HepG2 (cell line): ENCODE measurements around the gene TPST2. TPM values are rescaled to one million over a fixed set of nuclear protein-coding genes. Genes with fewer than 3 reads are reported as not detected.

Experiments used
- ATAC-seq: fragments of 200-7000 bp; cut with Tn5 transposase; 3 replicates; pipeline ENCODE4 v1.9.1; 2020; ENCODE audit warnings: mild to moderate bottlenecking, moderate library complexity
- BruUV-seq: library from RNA; stranded (reverse); fragments of 400-500 nt; replicated peaks from 2 replicates; lab custom pipeline; 2021; lab: Mats Ljungman, UMichigan
- CTCF ChIA-PET: fragments of 300-600 bp; formaldehyde crosslinking; extraction: SDS; loops from one replicate; lab custom pipeline; 2021; ENCODE audit warnings: low total read pairs, inconsistent platforms, low intra/inter-chr PET ratio; lab: Yijun Ruan, JAX
- POLR2A ChIA-PET: fragments of 350-600 bp; sonication (Branson Sonifier 250); formaldehyde crosslinking; loops from one replicate; lab custom pipeline; 2020; ENCODE audit warnings: antibody characterized with exemption, inconsistent platforms; lab: Yijun Ruan, JAX
- DNase-seq: peaks from one replicate; pipeline ENCODE4 v3.0.0-alpha.2; 2015; ENCODE audit warnings: low spot score
- FAIRE-seq: peaks from 3 replicates; lab custom pipeline; 2011; peaks lifted over from hg19 to GRCh38; lab: Jason Lieb, UNC
- H2AFZ ChIP-seq: one replicate; pipeline ENCODE4 v1.6.1; 2011; ENCODE audit warnings: low read length, inconsistent platforms
- H3K27ac ChIP-seq: fragments of 300-600 bp; 3 replicates; pipeline ENCODE4 v1.8.0; 2011; ENCODE audit warnings: mixed run types, mild to moderate bottlenecking, mixed read lengths, low read length, inconsistent platforms; ENCODE audit not compliant: insufficient read depth; ENCODE audit errors: extremely low read length
- H3K27me3 ChIP-seq, 2 experiments: fragments of 200-600 bp in 1 of 2; 2 replicates in 1 of 2; 3 replicates in 1 of 2; pipeline versions ENCODE4 v1.6.0 to v1.8.0; 2011; ENCODE audit warnings: low read length in 2 of 2, mild to moderate bottlenecking in 2 of 2, moderate library complexity in 2 of 2, inconsistent platforms in 1 of 2; ENCODE audit not compliant: insufficient read depth in 2 of 2, control insufficient read depth in 1 of 2
- H3K36me3 ChIP-seq, 2 experiments: fragments of 200-600 bp in 1 of 2; replicated peaks in 1 of 2; 2 replicates in 1 of 2; 3 replicates in 1 of 2; pipeline versions ENCODE4 v1.5.1 to v1.8.0; 2011; ENCODE audit warnings: low read length in 2 of 2, inconsistent platforms in 1 of 2; ENCODE audit not compliant: insufficient read depth in 2 of 2, control insufficient read depth in 1 of 2
- H3K4me1 ChIP-seq: 2 replicates; pipeline ENCODE4 v1.5.1; 2012; ENCODE audit warnings: low read length, inconsistent platforms; ENCODE audit not compliant: insufficient read depth
- H3K4me2 ChIP-seq: 2 replicates; pipeline ENCODE4 v1.6.0; 2011; ENCODE audit warnings: low read depth, low read length, inconsistent platforms
- H3K4me3 ChIP-seq, 3 experiments: fragments of 200-600 bp in 1 of 3; sonication (generic), shearing (Covaris generic) in 1 of 3; replicated peaks in 1 of 3; 2 replicates each; pipeline ENCODE4 v1.5.1; 2011 to 2016; ENCODE audit warnings: low read length in 3 of 3, inconsistent platforms in 2 of 3, low read depth in 2 of 3, mild to moderate bottlenecking in 2 of 3, control low read depth in 1 of 3, mixed read lengths in 1 of 3; ENCODE audit not compliant: insufficient read depth in 1 of 3
- H3K79me2 ChIP-seq: one replicate; pipeline ENCODE4 v1.6.1; 2011; ENCODE audit warnings: low read length, inconsistent platforms; ENCODE audit not compliant: insufficient read depth
- H3K9ac ChIP-seq: 2 replicates; pipeline ENCODE4 v1.6.0; 2011; ENCODE audit warnings: mild to moderate bottlenecking, low read depth, low read length, inconsistent platforms; ENCODE audit not compliant: insufficient read depth
- H3K9me3 ChIP-seq: 2 replicates; pipeline ENCODE4 v1.5.1; 2012; ENCODE audit warnings: mild to moderate bottlenecking, low read length
- H4K20me1 ChIP-seq: 2 replicates; pipeline ENCODE4 v1.6.0; 2011; ENCODE audit warnings: inconsistent platforms, mild to moderate bottlenecking, low read length, moderate library complexity; ENCODE audit not compliant: insufficient read depth
- CEBPB ChIP-seq: IDR thresholded peaks from 2 replicates; pipeline ENCODE4 v1.6.1; 2011; ENCODE audit warnings: low read depth, low read length, improper control_type of control experiment, borderline replicate concordance
- CREB1 ChIP-seq, 2 experiments: fragments of 450-650 bp in 1 of 2; IDR thresholded peaks; 2 replicates each; pipeline ENCODE4 v1.6.1; 2016 to 2017; ENCODE audit warnings: control low read depth in 1 of 2, mild to moderate bottlenecking in 1 of 2, missing compliant biosample characterization in 1 of 2, missing genetic modification characterization in 1 of 2
- HNRNPLL ChIP-seq: fragments of 200-400 bp; formaldehyde crosslinking; IDR thresholded peaks from 2 replicates; pipeline ENCODE4 v1.6.1; 2017; ENCODE audit warnings: mild to moderate bottlenecking, low read depth, low read length; ENCODE audit not compliant: poor library complexity, severe bottlenecking
- ISX ChIP-seq: sonication (generic); formaldehyde crosslinking; conservative IDR thresholded peaks from 2 replicates; pipeline ENCODE4 v1.5.0; 2020; ENCODE audit warnings: missing genetic modification reagents
- NFE2L2 ChIP-seq: fragments of 150-350 bp; IDR thresholded peaks from 2 replicates; pipeline ENCODE4 v1.6.1; 2014; ENCODE audit warnings: low read length
- RXRB ChIP-seq: IDR thresholded peaks from 2 replicates; pipeline ENCODE4 v1.6.1; 2016; ENCODE audit warnings: borderline replicate concordance, missing genetic modification reagents, missing compliant biosample characterization
- SUZ12 ChIP-seq: fragments of 150-350 bp; IDR thresholded peaks from 2 replicates; pipeline ENCODE4 v1.6.1; 2014; ENCODE audit warnings: low read depth, low read length
- TEAD2 ChIP-seq: sonication (generic); formaldehyde crosslinking; IDR thresholded peaks from 2 replicates; pipeline ENCODE4 v1.9.0; 2021; ENCODE audit warnings: missing genetic modification reagents
- THAP11 ChIP-seq: IDR thresholded peaks from 2 replicates; pipeline ENCODE4 v1.6.1; 2016; ENCODE audit warnings: missing biosample characterization, missing genetic modification reagents
- ZMYM4 ChIP-seq: sonication (generic); formaldehyde crosslinking; IDR thresholded peaks from 2 replicates; pipeline ENCODE4 v1.8.1; 2023; ENCODE audit warnings: mild to moderate bottlenecking, missing genetic modification reagents
- ZNF451 ChIP-seq: sonication (generic); formaldehyde crosslinking; IDR thresholded peaks from 2 replicates; pipeline ENCODE4 v1.5.0; 2020; ENCODE audit warnings: mild to moderate bottlenecking, missing genetic modification reagents
- ZNF558 ChIP-seq: sonication (generic); formaldehyde crosslinking; IDR thresholded peaks from 2 replicates; pipeline ENCODE4 v1.9.0; 2022; ENCODE audit warnings: mild to moderate bottlenecking, missing genetic modification reagents, borderline replicate concordance
- WGBS: methylation state at CpG from one replicate; pipeline ENCODE4 v1.1.6; 2017; ENCODE audit warnings: low lambda C conversion rate; 5-methylcytosine and 5-hydroxymethylcytosine counted together
- in situ Hi-C: cut with HindIII; loops from 2 replicates; pipeline ENCODE4 v1.10.0; 2017; ENCODE audit warnings: low pct_unique_long_range_greater_than_20kb; ENCODE audit not compliant: extremely low pct_ligation_motif_present
- intact Hi-C: fragments of 100-400 bp; cut with micrococcal nuclease; formaldehyde crosslinking; loops from one replicate; pipeline ENCODE4 v1.10.0; 2022; ENCODE audit not compliant: unreplicated experiment
- polyA plus RNA-seq, 8 experiments: library from polyadenylated mRNA; depleted of rRNA in 3 of 8; stranded (reverse) in 7 of 8; unstranded in 1 of 8; fragments of >200 nt; fragmentation: Illumina TruSeq in 4 of 8; extraction: Trizol in 4 of 8; gene quantifications; 2 replicates each; pipeline versions ENCODE4 v1.2.1 to v1.2.3, GENCODE V29; 2011 to 2016; ENCODE audit warnings: low read depth in 4 of 8, missing spikeins in 1 of 8, mixed read lengths in 1 of 8; ENCODE audit not compliant: insufficient read depth in 1 of 8
- total RNA-seq, 5 experiments: library from RNA; depleted of rRNA; stranded (reverse); fragments of >200 nt; fragmentation: Illumina TruSeq; extraction: Trizol; gene quantifications; 2 replicates each; pipeline ENCODE4 v1.2.3, GENCODE V29; 2016; ENCODE audit warnings: low read depth in 1 of 5
- TF ChIP-seq, protein P1 (sequence below): sonication (generic); formaldehyde crosslinking; IDR thresholded peaks from 2 replicates; pipeline ENCODE4 v1.4.0; 2020; ENCODE audit warnings: mild to moderate bottlenecking, missing genetic modification reagents
- TF ChIP-seq, protein P2 (sequence below): sonication (generic); formaldehyde crosslinking; IDR thresholded peaks from 2 replicates; pipeline ENCODE4 v1.5.0; 2020; ENCODE audit warnings: mild to moderate bottlenecking, missing genetic modification reagents

Gene TPST2
- total and polyA plus RNA-seq, 2 of the 13 experiments (the other 11 are each of a cell fraction or from before 2014, with no cell fraction given): 15.2 to 23.8 TPM

DNA sequence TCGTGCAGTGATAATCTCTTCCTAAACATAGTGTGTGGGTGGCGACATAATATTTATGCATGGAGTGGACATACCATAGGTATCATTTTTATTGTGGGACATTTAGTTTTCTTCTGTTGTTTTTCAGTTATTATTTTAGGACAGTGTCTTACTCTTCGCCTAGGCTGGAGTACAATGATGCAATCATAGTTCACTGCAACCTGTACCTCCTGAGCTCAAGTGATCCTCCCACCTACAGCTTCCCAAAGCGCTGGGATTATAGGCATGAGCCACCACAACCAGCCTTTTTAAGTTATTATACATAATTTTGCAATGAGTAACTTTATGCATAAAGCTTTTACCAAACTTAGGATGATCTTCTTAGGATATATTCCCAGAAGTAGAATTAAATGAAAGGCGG is 103.5 kb downstream of the TPST2 start:
- Histone ChIP-seq H2AFZ (no peak overlapping the region), H3K9me3 (no peaks in the 10 kb centered on the region), H3K9ac (no peak overlapping the region), H3K27ac (no peak overlapping the region), H3K4me2 (no peak overlapping the region), H3K36me3 (peaks cover 7 to 30% of the 10 kb centered on the region in 2 experiments), H3K4me1 (peaks cover 65% of the 10 kb centered on the region), H3K4me3 (no peak overlapping the region), H3K27me3 (no peaks in the 10 kb centered on the region; a peak in 1 of 5 replicates), H3K79me2 (peaks cover 39% of the 10 kb centered on the region), H4K20me1 (no peaks in the 10 kb centered on the region)
- WGBS: 99% methylated on average over 5 of the region's 5 CpGs
- in situ Hi-C loops: no loop called here
- TF ChIP-seq, protein P1, sequence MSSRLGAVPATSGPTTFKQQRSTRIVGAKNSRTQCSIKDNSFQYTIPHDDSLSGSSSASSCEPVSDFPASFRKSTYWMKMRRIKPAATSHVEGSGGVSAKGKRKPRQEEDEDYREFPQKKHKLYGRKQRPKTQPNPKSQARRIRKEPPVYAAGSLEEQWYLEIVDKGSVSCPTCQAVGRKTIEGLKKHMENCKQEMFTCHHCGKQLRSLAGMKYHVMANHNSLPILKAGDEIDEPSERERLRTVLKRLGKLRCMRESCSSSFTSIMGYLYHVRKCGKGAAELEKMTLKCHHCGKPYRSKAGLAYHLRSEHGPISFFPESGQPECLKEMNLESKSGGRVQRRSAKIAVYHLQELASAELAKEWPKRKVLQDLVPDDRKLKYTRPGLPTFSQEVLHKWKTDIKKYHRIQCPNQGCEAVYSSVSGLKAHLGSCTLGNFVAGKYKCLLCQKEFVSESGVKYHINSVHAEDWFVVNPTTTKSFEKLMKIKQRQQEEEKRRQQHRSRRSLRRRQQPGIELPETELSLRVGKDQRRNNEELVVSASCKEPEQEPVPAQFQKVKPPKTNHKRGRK (CRISPR knock-in tag): no peak
- TF ChIP-seq CEBPB: peak; percentile 44
- intact Hi-C loops: no loop called here
- DNase-seq (no peak), ATAC-seq (no peak), FAIRE-seq (no peak)
- CTCF ChIA-PET: no interaction called here
- POLR2A ChIA-PET: no interaction called here
- no TSS peak for BruUV-seq

DNA sequence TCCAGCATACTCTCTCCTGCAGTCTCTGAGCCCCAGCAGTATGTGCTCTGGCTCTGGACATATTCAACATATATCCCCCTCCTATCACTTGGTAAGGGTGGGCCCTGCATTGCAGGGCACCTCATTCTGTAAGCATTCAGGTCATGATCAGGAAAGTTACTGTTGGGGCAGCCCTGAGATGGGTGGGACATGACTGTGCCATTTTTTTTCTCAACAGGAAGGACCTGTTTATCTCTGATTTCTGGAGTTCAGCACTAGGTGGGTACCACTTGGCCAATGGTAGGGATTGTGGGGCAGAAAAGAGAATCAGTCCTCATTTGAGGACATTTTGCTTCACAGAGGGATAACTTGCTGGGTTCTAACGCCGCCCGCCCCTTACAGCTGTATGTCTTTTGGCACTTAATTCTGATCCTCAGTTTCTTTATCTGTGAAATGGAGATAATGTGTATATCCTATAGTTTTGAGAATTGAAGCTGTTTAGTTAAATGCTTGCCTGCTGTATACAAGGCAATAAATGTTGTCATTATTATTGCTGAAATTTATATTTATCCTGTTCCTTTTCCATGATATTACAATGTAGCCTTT is 104.0 kb downstream of the TPST2 start:
- TF ChIP-seq SUZ12: no peak
- TF ChIP-seq NFE2L2: no peak
- TF ChIP-seq ISX (CRISPR knock-in tag): no peak
- TF ChIP-seq HNRNPLL: no peak
- no peak for TF ChIP-seq THAP11 (CRISPR knock-in tag)
- no peak for TF ChIP-seq TEAD2 (CRISPR knock-in tag)
- TF ChIP-seq, protein P2, sequence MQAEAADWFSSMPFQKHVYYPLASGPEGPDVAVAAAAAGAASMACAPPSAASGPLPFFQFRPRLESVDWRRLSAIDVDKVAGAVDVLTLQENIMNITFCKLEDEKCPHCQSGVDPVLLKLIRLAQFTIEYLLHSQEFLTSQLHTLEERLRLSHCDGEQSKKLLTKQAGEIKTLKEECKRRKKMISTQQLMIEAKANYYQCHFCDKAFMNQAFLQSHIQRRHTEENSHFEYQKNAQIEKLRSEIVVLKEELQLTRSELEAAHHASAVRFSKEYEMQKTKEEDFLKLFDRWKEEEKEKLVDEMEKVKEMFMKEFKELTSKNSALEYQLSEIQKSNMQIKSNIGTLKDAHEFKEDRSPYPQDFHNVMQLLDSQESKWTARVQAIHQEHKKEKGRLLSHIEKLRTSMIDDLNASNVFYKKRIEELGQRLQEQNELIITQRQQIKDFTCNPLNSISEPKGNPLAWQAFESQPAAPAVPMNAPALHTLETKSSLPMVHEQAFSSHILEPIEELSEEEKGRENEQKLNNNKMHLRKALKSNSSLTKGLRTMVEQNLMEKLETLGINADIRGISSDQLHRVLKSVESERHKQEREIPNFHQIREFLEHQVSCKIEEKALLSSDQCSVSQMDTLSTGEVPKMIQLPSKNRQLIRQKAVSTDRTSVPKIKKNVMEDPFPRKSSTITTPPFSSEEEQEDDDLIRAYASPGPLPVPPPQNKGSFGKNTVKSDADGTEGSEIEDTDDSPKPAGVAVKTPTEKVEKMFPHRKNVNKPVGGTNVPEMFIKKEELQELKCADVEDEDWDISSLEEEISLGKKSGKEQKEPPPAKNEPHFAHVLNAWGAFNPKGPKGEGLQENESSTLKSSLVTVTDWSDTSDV (CRISPR knock-in tag): no peak
- no peak for TF ChIP-seq ZMYM4 (CRISPR knock-in tag)
- no peak for TF ChIP-seq RXRB (CRISPR knock-in tag)
- no peak for TF ChIP-seq ZNF558 (CRISPR knock-in tag)
- TF ChIP-seq ZNF451 (CRISPR knock-in tag): no peak
- no peak for TF ChIP-seq CREB1 (IDR thresholded peaks at IDR 0.05)
- no peak for TF ChIP-seq CREB1 (CRISPR knock-in tag; IDR thresholded peaks at IDR 0.05)
- WGBS: 67% methylated on average over 3 of the region's 3 CpGs
- Histone ChIP-seq H3K27me3 (no peaks in the 10 kb centered on the region; a peak in 1 of 5 replicates), H3K79me2 (peaks cover 44% of the 10 kb centered on the region), H3K4me3 (no peak overlapping the region), H2AFZ (no peak overlapping the region), H3K9me3 (no peaks in the 10 kb centered on the region), H3K4me1 (peaks cover 70% of the 10 kb centered on the region), H4K20me1 (no peaks in the 10 kb centered on the region), H3K36me3 (peaks cover 7 to 25% of the 10 kb centered on the region in 2 experiments), H3K4me2 (peak overlapping the region; percentile 93; the same call in 1 of the 2 replicates), H3K27ac (peak overlapping the region; percentile 2), H3K9ac (no peak overlapping the region)
- in situ Hi-C loops (no loop called here), intact Hi-C loops (no loop called here)
- ChIA-PET POLR2A (no interaction called here), CTCF (no interaction called here)
- FAIRE-seq: no peak
- DNase-seq: no peak
- ATAC-seq: no peak
- BruUV-seq: no TSS peak
